Keratinocyte (primary cell): ENCODE results near the gene MYL4. TPM values are rescaled to one million over a fixed set of nuclear protein-coding genes. Genes with fewer than 3 reads are reported as not detected.

Experiments
- DNase-seq: peaks from one replicate; pipeline ENCODE4 v3.0.0-alpha.2; 2011; ENCODE audit warnings: low read depth, missing footprints, low spot score
- FAIRE-seq: peaks from 2 replicates; lab custom pipeline; 2011; peaks lifted over from hg19 to GRCh38; lab: Jason Lieb, UNC
- H2AFZ ChIP-seq: 2 replicates; pipeline ENCODE4 v1.6.0; 2012; ENCODE audit warnings: low read length, control low read depth, inconsistent platforms; ENCODE audit not compliant: control insufficient read depth
- H3K27ac ChIP-seq: 2 replicates; pipeline ENCODE4 v1.5.1; 2011; ENCODE audit warnings: low read length; ENCODE audit not compliant: control insufficient read depth, insufficient read depth
- H3K27me3 ChIP-seq: 3 replicates; pipeline ENCODE4 v1.6.0; 2011; ENCODE audit warnings: low read length; ENCODE audit not compliant: control insufficient read depth, insufficient read depth; ENCODE audit errors: extremely low read depth
- H3K36me3 ChIP-seq, 2 experiments: 2 replicates in 1 of 2; 3 replicates in 1 of 2; pipeline ENCODE4 v1.5.1; 2011; ENCODE audit warnings: low read length in 2 of 2, mild to moderate bottlenecking in 1 of 2; ENCODE audit not compliant: control insufficient read depth in 2 of 2, insufficient read depth in 2 of 2; ENCODE audit errors: extremely low read depth in 1 of 2
- H3K4me1 ChIP-seq: 3 replicates; pipeline ENCODE4 v1.5.1; 2011; ENCODE audit warnings: low read length; ENCODE audit not compliant: control insufficient read depth, insufficient read depth; ENCODE audit errors: extremely low read depth
- H3K4me2 ChIP-seq: 3 replicates; pipeline ENCODE4 v1.6.0; 2011; ENCODE audit warnings: low read depth, low read length; ENCODE audit not compliant: control insufficient read depth, insufficient read depth; ENCODE audit errors: extremely low read depth
- H3K4me3 ChIP-seq, 3 experiments: fragments of 200-600 bp in 1 of 3; sonication (generic) in 1 of 3; 2 replicates in 2 of 3; 3 replicates in 1 of 3; pipeline ENCODE4 v1.5.1; 2011 to 2016; ENCODE audit warnings: low read length in 3 of 3, mild to moderate bottlenecking in 3 of 3, control low read depth in 2 of 3, inconsistent platforms in 1 of 3, low read depth in 1 of 3, mixed read lengths in 1 of 3, mixed run types in 1 of 3, moderate library complexity in 1 of 3; ENCODE audit not compliant: control insufficient read depth in 2 of 3, insufficient read depth in 2 of 3; ENCODE audit errors: extremely low read depth in 1 of 3
- H3K79me2 ChIP-seq: 2 replicates; pipeline ENCODE4 v1.6.0; 2012; ENCODE audit warnings: low read length; ENCODE audit not compliant: control insufficient read depth, insufficient read depth
- H3K9ac ChIP-seq: 3 replicates; pipeline ENCODE4 v1.6.0; 2011; ENCODE audit warnings: low read length; ENCODE audit not compliant: control insufficient read depth, insufficient read depth; ENCODE audit errors: extremely low read depth
- H3K9me1 ChIP-seq: 3 replicates; pipeline ENCODE4 v1.6.0; 2011; ENCODE audit warnings: low read length; ENCODE audit not compliant: control insufficient read depth, insufficient read depth; ENCODE audit errors: extremely low read depth
- H3K9me3 ChIP-seq: 2 replicates; pipeline ENCODE4 v1.5.1; 2012; ENCODE audit warnings: low read depth, low read length; ENCODE audit not compliant: control insufficient read depth
- H4K20me1 ChIP-seq: 3 replicates; pipeline ENCODE4 v1.6.0; 2011; ENCODE audit warnings: low read length; ENCODE audit not compliant: control insufficient read depth, insufficient read depth; ENCODE audit errors: extremely low read depth
- CTCF ChIP-seq, 3 experiments: IDR thresholded peaks in 1 of 3; conservative IDR thresholded peaks in 1 of 3; optimal IDR thresholded peaks in 1 of 3; 2 replicates in 2 of 3; 3 replicates in 1 of 3; pipeline versions ENCODE3 to v1.5.1; 2011; ENCODE audit warnings: low read length in 3 of 3, mild to moderate bottlenecking in 3 of 3, moderate library complexity in 2 of 3, control low read depth in 1 of 3, inconsistent platforms in 1 of 3; ENCODE audit not compliant: insufficient read depth in 2 of 3; ENCODE audit errors: extremely low read depth in 1 of 3
- EZH2 ChIP-seq: IDR thresholded peaks from one replicate; pipeline ENCODE4 v1.6.1; 2012; ENCODE audit warnings: inconsistent platforms, mild to moderate bottlenecking, low read length, moderate library complexity
- dilution Hi-C: fragments of 300-500 bp; cut with MboI; formaldehyde crosslinking; loops from one replicate; pipeline ENCODE4 v1.7.0; 2020; ENCODE audit warnings: low sequenced_read_pairs; ENCODE audit not compliant: extremely low pct_ligation_motif_present
- polyA plus RNA-seq, 5 experiments: library from polyadenylated mRNA; depleted of rRNA in 3 of 5; stranded (reverse) in 3 of 5; stranded (forward) in 1 of 5; unstranded in 1 of 5; fragments of >200 nt; gene quantifications; 1 replicate in 1 of 5; 2 replicates in 3 of 5; 3 replicates in 1 of 5; pipeline versions ENCODE4 v1.2.1 to v1.2.3, GENCODE V29; 2011 to 2012; ENCODE audit warnings: missing spikeins in 2 of 5, low read depth in 1 of 5, low replicate concordance in 1 of 5

The MYL4 gene
- polyA plus RNA-seq, 1 donor (not counting 4 experiments of a cell fraction or from before 2014, with no cell fraction given): not detected

- Histone ChIP-seq H3K36me3 (no peaks in the 10 kb centered on the region), H2AFZ (no peak overlapping the region), H4K20me1 (no peaks in the 10 kb centered on the region), H3K9ac (no peak overlapping the region), H3K79me2 (no peaks in the 10 kb centered on the region), H3K4me1 (peaks cover 3% of the 10 kb centered on the region), H3K9me1 (no peaks in the 10 kb centered on the region), H3K9me3 (no peaks in the 10 kb centered on the region), H3K4me2 (no peak overlapping the region), H3K27ac (no peak overlapping the region), H3K4me3 (no peak overlapping the region), H3K27me3 (peaks cover 36% of the 10 kb centered on the region)
- dilution Hi-C loops: no loop called here
- DNase-seq (no peak), FAIRE-seq (no peak)
- TF ChIP-seq CTCF (optimal IDR thresholded peaks at IDR 0.05 in 1 of 3, IDR thresholded peaks at IDR 0.05 in 1 of 3, conservative IDR thresholded peaks at IDR 0.05 in 1 of 3; ENCODE audit: extremely low read depth in 1 of 3, insufficient read depth in 2 of 3, low read length in 3 of 3) (no peak), EZH2 (no peak)
Measured at GRCh38 chr17:47250855-47251254, 41.7 kb downstream of the MYL4 start.

DNA sequence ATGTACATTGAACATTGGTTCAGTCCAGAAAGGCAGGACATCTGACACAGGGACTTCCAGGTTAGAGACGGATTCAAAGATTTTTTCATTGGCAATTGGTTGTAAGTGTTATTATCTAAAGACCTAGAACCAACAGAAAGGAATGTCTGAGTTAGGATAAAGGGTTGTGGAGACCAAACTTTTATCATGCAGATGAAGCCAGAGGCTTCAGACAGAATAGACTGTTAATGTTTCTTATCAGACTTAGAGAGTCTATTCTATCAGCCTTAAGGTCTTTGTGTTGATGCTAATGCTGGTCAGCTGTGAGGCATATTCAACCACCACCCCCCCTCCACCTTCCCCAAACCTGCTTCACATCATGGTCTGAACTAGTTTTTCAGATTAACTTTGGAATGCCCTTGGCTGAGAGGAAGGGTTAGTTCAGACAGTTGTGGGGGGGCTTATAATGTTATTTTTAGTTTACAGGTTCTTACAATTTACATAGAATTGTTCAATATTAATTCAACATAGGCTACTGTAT lies 42.3 kb downstream of the MYL4 start:
- H3K4me2 ChIP-seq: no peak overlapping the region
- H3K9ac ChIP-seq: no peak overlapping the region
- H2AFZ ChIP-seq: no peak overlapping the region
- TF ChIP-seq EZH2 (no peak), CTCF (optimal IDR thresholded peaks at IDR 0.05 in 1 of 3, IDR thresholded peaks at IDR 0.05 in 1 of 3, conservative IDR thresholded peaks at IDR 0.05 in 1 of 3; ENCODE audit: extremely low read depth in 1 of 3, insufficient read depth in 2 of 3, low read length in 3 of 3) (no peak)
- DNase-seq (no peak), FAIRE-seq (no peak)
- no peaks in the 10 kb centered on the region for H3K36me3 ChIP-seq
- H3K4me3 ChIP-seq: no peak overlapping the region
- H4K20me1 ChIP-seq: no peaks in the 10 kb centered on the region
- H3K79me2 ChIP-seq: no peaks in the 10 kb centered on the region
- peaks cover 3% of the 10 kb centered on the region for H3K4me1 ChIP-seq
- H3K27me3 ChIP-seq: peaks cover 42% of the 10 kb centered on the region
- no peak overlapping the region for H3K27ac ChIP-seq
- dilution Hi-C loops: no loop called here
- no peaks in the 10 kb centered on the region for H3K9me1 ChIP-seq
- H3K9me3 ChIP-seq: no peaks in the 10 kb centered on the region
